GM21786 (cell line): Measurements from ENCODE around the gene PLA2G2D.

Experiments
- ATAC-seq: cut with Tn5 transposase; IDR thresholded peaks from one replicate; pipeline ENCODE4 v1.9.1; 2021; ENCODE audit not compliant: unreplicated experiment

PLA2G2D gene

DNA sequence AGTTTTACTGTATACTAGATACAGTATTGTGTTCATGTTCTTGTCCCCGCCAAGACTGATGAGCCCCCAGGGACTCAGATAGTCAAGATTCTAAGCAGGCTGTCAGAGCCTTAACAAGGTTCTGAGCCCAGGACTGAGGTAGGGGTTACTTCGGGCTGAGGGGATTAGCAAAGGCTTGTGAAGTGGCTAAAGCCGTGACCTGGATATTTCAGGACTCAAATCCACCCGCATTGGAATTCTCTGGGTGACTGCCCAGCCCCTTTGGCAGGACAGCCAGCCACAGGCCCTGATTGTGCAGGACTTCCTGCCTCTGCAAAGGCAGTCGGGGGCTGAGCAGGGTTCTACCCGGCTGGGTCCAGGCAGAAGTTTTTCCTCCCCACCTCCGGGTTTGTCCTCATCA, 49.5 kb downstream of the PLA2G2D start, which contains the start of gene PLA2G5:
TSS of gene PLA2G5 (plus strand) at position 321 of the 400 bp plus-strand sequence. CDS start 14,637 bp downstream, outside the sequence.
- no peak for ATAC-seq

DNA sequence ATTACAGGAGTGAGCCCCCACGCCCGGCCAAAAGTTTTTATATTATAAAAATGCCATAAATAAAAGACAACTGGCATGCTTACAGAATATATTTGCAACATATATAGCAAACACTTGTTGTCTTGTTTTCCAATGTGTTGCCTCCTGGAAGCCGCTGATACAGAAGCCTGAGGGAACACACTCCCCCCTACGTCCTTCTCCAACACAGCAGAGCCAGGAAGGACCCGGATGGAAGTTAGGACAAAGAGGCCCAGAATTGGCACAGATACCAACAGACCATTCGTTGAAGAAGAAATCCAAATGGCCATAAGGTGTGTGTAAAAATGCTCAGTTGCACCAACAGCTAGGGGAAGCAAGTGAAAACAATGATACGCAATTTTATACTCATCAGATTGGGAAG, 50.6 kb downstream of the PLA2G2D start:
- no peak for ATAC-seq

DNA sequence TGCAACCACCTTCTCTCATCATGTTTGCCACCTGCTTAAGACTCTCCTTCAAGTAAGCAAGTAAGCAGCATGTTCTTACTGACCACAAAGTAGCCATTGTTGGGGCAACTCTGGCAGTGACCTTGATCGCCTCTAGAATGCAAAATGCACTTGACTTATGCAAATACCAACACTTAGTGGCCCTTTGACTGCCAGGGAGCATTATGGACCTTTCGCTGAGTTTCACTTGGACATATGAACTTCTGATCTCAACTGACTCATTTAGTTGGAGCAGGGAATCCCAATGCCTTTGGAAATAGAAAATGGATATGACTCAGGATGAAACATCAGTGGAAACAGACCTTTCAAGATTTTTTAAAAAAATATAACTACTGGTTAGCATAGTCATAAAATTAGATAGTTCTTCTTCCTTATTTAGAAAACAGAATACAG, 55.5 kb downstream of the PLA2G2D start:
- no peak for ATAC-seq
